HG03103 (cell line): ENCODE measurements around the gene RASL11A.
"Not testable (repeated sequence)": the region's sequence is repeated elsewhere in the genome, so short reads cannot be mapped to it uniquely, and the experiment has no call there.

Experiments
- ATAC-seq: cut with Tn5 transposase; IDR thresholded peaks from one replicate; pipeline ENCODE4 v1.9.1; 2021; ENCODE audit warnings: low read depth; ENCODE audit not compliant: unreplicated experiment

RASL11A gene

GRCh38 chr13:27296496-27296895 lies 25.9 kb downstream of the RASL11A start:
- no peak for ATAC-seq

- ATAC-seq: no peak
These were observed 28.2 kb downstream of the RASL11A start for GRCh38 chr13:27298849-27299248.

GRCh38 chr13:27300406-27300805 lies 29.8 kb downstream of the RASL11A start:
- ATAC-seq: not testable (repeated sequence)

GRCh38 chr13:27300941-27301586 lies 30.4 kb downstream of the RASL11A start:
- ATAC-seq: no peak

GRCh38 chr13:27302643-27303262 lies 32.1 kb downstream of the RASL11A start:
- no peak for ATAC-seq

GRCh38 chr13:27304099-27304498 lies 33.5 kb downstream of the RASL11A start:
- ATAC-seq: no peak

GRCh38 chr13:27304611-27305010 lies 34.0 kb downstream of the RASL11A start:
- ATAC-seq: no peak

GRCh38 chr13:27306364-27306763 lies 35.7 kb downstream of the RASL11A start:
- ATAC-seq: no peak

GRCh38 chr13:27308941-27309340 lies 38.3 kb downstream of the RASL11A start:
- no peak for ATAC-seq

GRCh38 chr13:27309401-27309958 lies 38.9 kb downstream of the RASL11A start:
- no peak for ATAC-seq

- ATAC-seq: no peak
These were observed 39.5 kb downstream of the RASL11A start for GRCh38 chr13:27309967-27310598.

- ATAC-seq: no peak
These were observed 40.3 kb downstream of the RASL11A start for GRCh38 chr13:27310946-27311345.

GRCh38 chr13:27311518-27312210 lies 41.0 kb downstream of the RASL11A start:
- no peak for ATAC-seq

- no peak for ATAC-seq
These were observed 43.1 kb downstream of the RASL11A start for GRCh38 chr13:27313770-27314169.

- no peak for ATAC-seq
These were observed 48.8 kb downstream of the RASL11A start for GRCh38 chr13:27319404-27319803.

GRCh38 chr13:27321468-27322431 lies 51.1 kb downstream of the RASL11A start:
- ATAC-seq: no peak

- not testable (repeated sequence) for ATAC-seq
These were observed 51.8 kb downstream of the RASL11A start for GRCh38 chr13:27322443-27322842.
